ENCODE measurements around the gene ZC3HAV1.

Gene ZC3HAV1

DNA sequence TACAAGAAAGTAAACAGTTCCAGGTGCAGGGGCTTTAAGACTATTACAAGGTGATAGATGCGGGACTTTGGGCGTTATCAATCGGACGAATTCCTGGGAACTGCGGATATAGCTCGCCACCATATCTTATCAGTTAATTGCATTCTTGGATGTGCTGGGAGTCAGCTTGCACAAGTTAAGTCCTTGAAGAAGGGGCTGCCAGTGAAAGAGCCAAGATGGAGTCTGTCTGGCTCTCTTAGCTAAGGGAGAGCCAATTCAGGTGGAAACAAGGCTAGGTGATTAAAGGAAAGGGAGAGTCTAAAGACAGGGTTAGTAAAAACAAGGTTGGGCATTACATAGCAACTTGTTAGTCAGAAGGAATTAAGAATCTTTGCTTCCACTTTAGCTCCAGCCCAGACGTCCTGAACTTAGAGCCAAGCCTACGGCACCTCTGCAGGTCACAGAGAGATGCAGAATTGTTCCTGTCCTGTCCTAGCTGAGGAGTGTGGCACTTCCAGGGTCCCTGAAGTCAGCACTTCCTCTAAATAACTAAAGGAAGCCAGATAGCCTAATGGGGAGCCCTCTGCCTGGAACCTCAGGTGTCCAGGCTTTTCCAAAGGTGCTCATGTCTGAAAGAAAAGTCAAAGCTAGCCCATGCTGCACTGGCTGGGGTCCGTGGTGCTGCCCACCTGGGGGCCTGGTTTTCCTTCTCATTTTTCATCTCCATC lies 17.3 kb downstream of the ZC3HAV1 start:
- H3K4me1 ChIP-seq (ENCODE audit: control extremely low read depth in 1 of 4, control insufficient read depth in 4 of 4, insufficient read depth in 4 of 4, low read length in 3 of 4): peaks cover 20 to 65% (median 48%) of the 10 kb centered on the region in 4 experiments
- H3K9me3 ChIP-seq (ENCODE audit: control extremely low read depth in 1 of 5, control insufficient read depth in 4 of 5, insufficient read depth in 2 of 5, low read depth in 1 of 5, low read length in 4 of 5): peaks cover 0 to 10% (median under 1%) of the 10 kb centered on the region in 5 experiments
- peak overlapping the region in 1 of 2 experiments; percentile 81 for H3K27ac ChIP-seq (ENCODE audit: insufficient read depth in 1 of 2, low read depth in 1 of 2, low read length in 2 of 2, poor library complexity in 1 of 2, severe bottlenecking in 2 of 2)
- ChIA-PET CTCF (interaction anchor here (1.2 to 1.6 kb wide), 2 partner anchors 9 to 14 kb away, joined by 4 to 6 read pairs; no protein-coding TSS in a partner anchor), POLR2A (no interaction called here)
- WGBS (ENCODE audit: insufficient coverage): 85% methylated on average over 7 of the region's 9 CpGs
- H3K36me3 ChIP-seq (ENCODE audit: control insufficient read depth in 4 of 4, insufficient read depth in 4 of 4, low read length in 3 of 4): peaks cover 13 to 50% (median 21%) of the 10 kb centered on the region in 4 experiments
- DNase-seq: no peak
- H3K4me3 ChIP-seq (ENCODE audit: control insufficient read depth in 1 of 7, extremely low read depth in 1 of 7, insufficient read depth in 4 of 7, low read depth in 2 of 7, low read length in 6 of 7): peak overlapping the region in 1 of 7 experiments; percentile 4
- no peaks in the 10 kb centered on the region for H3K27me3 ChIP-seq (replicated peaks in 2 of 5; ENCODE audit: control insufficient read depth in 4 of 5, insufficient read depth in 5 of 5, low read length in 4 of 5)

DNA sequence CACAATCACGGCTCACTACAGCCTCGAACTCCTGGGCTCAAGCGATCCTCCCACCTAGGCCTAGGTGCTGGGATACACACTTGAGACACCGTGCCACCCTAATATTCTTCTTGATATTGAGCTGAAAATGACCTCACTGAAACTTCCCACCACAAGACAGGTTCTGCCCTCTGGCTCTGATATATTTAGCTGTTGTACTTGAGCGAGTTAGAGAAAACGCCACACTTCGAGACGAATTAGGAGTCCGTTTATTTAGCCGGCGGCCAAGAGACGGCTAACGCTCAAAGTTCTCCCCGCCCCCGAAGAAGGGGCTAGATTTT lies 17.9 kb downstream of the ZC3HAV1 start:
- Histone ChIP-seq H3K4me1 (ENCODE audit: control extremely low read depth in 1 of 4, control insufficient read depth in 4 of 4, insufficient read depth in 4 of 4, low read length in 3 of 4) (peaks cover 20 to 62% (median 45%) of the 10 kb centered on the region in 4 experiments), H3K9me3 (ENCODE audit: control extremely low read depth in 1 of 5, control insufficient read depth in 4 of 5, insufficient read depth in 2 of 5, low read depth in 1 of 5, low read length in 4 of 5) (peaks cover 1 to 16% (median 7%) of the 10 kb centered on the region in 5 experiments), H3K36me3 (ENCODE audit: control insufficient read depth in 4 of 4, insufficient read depth in 4 of 4, low read length in 3 of 4) (peaks cover 18 to 54% (median 27%) of the 10 kb centered on the region in 4 experiments), H3K27ac (ENCODE audit: insufficient read depth in 1 of 2, low read depth in 1 of 2, low read length in 2 of 2, poor library complexity in 1 of 2, severe bottlenecking in 2 of 2) (peak overlapping the region in 1 of 2 experiments; percentile 81), H3K27me3 (replicated peaks in 2 of 5; ENCODE audit: control insufficient read depth in 4 of 5, insufficient read depth in 5 of 5, low read length in 4 of 5) (no peaks in the 10 kb centered on the region), H3K4me3 (ENCODE audit: control insufficient read depth in 1 of 7, extremely low read depth in 1 of 7, insufficient read depth in 4 of 7, low read depth in 2 of 7, low read length in 6 of 7) (peak overlapping the region in 1 of 7 experiments; percentile 16)
- ChIA-PET POLR2A (no interaction called here), CTCF (interaction anchor here (1.2 to 1.6 kb wide), 3 partner anchors 8 to 14 kb away, joined by 3 to 6 read pairs (median 4); no protein-coding TSS in a partner anchor)
- DNase-seq: no peak
- WGBS (ENCODE audit: insufficient coverage): 93% methylated on average over 11 of the region's 15 CpGs

DNA sequence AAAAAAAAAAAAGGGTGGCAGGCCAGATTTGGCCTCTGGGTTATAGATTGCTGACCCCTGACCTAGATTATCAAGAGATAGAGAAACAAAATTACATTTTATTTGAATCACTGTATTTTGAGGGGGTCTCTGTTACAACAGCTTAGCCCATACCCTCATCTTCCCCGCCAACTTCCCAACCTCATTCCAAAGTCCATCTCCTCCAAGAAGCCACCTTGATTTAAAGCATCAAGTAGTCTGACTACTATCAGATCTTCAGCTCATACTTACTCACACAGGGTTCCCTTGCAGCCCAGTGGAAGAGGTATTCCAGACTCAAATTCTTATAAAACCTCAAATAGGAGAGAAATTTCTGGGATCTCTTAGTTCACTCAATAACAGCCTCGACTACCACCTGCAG lies 20.4 kb downstream of the ZC3HAV1 start:
- 94% methylated on average over 2 of the region's 2 CpGs for WGBS (ENCODE audit: insufficient coverage)
- CTCF ChIA-PET: interaction anchor here (1.7 kb wide), 1 partner anchor 14 kb away, joined by 5 read pairs; no protein-coding TSS in a partner anchor
- no peak overlapping the region for H3K27ac ChIP-seq (ENCODE audit: insufficient read depth in 1 of 2, low read depth in 1 of 2, low read length in 2 of 2, poor library complexity in 1 of 2, severe bottlenecking in 2 of 2)
- POLR2A ChIA-PET: no interaction called here
- H3K9me3 ChIP-seq (ENCODE audit: control extremely low read depth in 1 of 5, control insufficient read depth in 4 of 5, insufficient read depth in 2 of 5, low read depth in 1 of 5, low read length in 4 of 5): peaks cover 1 to 20% (median 9%) of the 10 kb centered on the region in 5 experiments
- H3K4me1 ChIP-seq (ENCODE audit: control extremely low read depth in 1 of 4, control insufficient read depth in 4 of 4, insufficient read depth in 4 of 4, low read length in 3 of 4): peaks cover 5 to 37% (median 23%) of the 10 kb centered on the region in 4 experiments
- H3K36me3 ChIP-seq (ENCODE audit: control insufficient read depth in 4 of 4, insufficient read depth in 4 of 4, low read length in 3 of 4): peaks cover 28 to 74% (median 42%) of the 10 kb centered on the region in 4 experiments
- H3K4me3 ChIP-seq (ENCODE audit: control insufficient read depth in 1 of 7, extremely low read depth in 1 of 7, insufficient read depth in 4 of 7, low read depth in 2 of 7, low read length in 6 of 7): no peak overlapping the region
- no peak for DNase-seq
- no peaks in the 10 kb centered on the region for H3K27me3 ChIP-seq (replicated peaks in 2 of 5; ENCODE audit: control insufficient read depth in 4 of 5, insufficient read depth in 5 of 5, low read length in 4 of 5)

DNA sequence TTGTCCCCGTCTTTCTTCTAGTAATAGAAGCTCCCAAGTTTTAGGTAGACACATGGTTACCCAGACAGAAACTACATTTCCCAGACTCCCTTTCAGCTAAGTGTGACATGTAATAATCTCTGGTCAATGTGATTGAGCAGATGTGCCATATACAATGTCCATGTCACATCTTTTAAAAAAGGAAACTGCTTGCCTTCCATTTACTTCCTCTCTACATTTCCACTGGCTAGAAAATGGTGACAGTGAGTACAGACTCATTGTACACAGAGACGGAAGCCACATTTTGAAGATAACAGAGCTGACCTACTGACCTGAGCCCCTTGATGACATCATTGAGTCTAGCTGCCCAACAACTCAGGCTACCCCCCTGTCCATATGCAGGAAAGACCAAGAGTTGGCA lies 21.3 kb downstream of the ZC3HAV1 start:
- peaks cover 33 to 78% (median 49%) of the 10 kb centered on the region in 4 experiments for H3K36me3 ChIP-seq (ENCODE audit: control insufficient read depth in 4 of 4, insufficient read depth in 4 of 4, low read length in 3 of 4)
- ChIA-PET CTCF (interaction anchor here (1.0 to 2.0 kb wide), 4 partner anchors 10 to 71 kb away, joined by 4 to 7 read pairs (median 6); no protein-coding TSS in a partner anchor), POLR2A (no interaction called here)

DNA sequence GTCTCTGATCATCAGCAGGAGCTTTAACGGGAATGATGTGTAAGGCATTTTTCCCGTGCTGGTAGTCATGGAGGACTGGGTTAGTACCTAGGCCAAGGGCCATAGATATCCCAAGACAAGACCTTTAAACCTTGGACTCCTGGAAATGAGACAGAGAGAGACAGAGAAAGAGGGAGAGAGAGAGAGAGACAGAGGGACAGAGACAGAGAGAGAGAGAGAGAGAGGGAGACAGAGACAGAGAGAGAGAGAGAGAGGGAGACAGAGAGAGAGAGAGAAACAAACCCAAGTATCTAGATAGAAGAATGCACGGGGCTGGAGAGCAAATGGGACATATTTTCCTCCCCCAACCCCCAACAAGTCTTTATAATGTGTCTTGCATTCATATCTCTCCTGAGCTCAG lies 22.3 kb downstream of the ZC3HAV1 start:
- ChIA-PET POLR2A (no interaction called here), CTCF (interaction anchor here (1.0 to 2.0 kb wide), 5 partner anchors 9 to 70 kb away, joined by 4 to 7 read pairs (median 6); no protein-coding TSS in a partner anchor)
- H3K27me3 ChIP-seq (replicated peaks in 2 of 5; ENCODE audit: control insufficient read depth in 4 of 5, insufficient read depth in 5 of 5, low read length in 4 of 5): no peaks in the 10 kb centered on the region
- H3K4me3 ChIP-seq (ENCODE audit: control insufficient read depth in 1 of 7, extremely low read depth in 1 of 7, insufficient read depth in 4 of 7, low read depth in 2 of 7, low read length in 6 of 7): peak overlapping the region in 1 of 7 experiments; percentile 33
- H3K36me3 ChIP-seq (ENCODE audit: control insufficient read depth in 4 of 4, insufficient read depth in 4 of 4, low read length in 3 of 4): peaks cover 38 to 78% (median 55%) of the 10 kb centered on the region in 4 experiments
- no peak for DNase-seq
- H3K4me1 ChIP-seq (ENCODE audit: control extremely low read depth in 1 of 4, control insufficient read depth in 4 of 4, insufficient read depth in 4 of 4, low read length in 3 of 4): peaks cover 0 to 21% (median 9%) of the 10 kb centered on the region in 4 experiments
- no peak overlapping the region for H3K27ac ChIP-seq (ENCODE audit: insufficient read depth in 1 of 2, low read depth in 1 of 2, low read length in 2 of 2, poor library complexity in 1 of 2, severe bottlenecking in 2 of 2)
- WGBS (ENCODE audit: insufficient coverage): 100% methylated on average over 2 of the region's 3 CpGs
- peaks cover 1 to 20% (median 9%) of the 10 kb centered on the region in 5 experiments for H3K9me3 ChIP-seq (ENCODE audit: control extremely low read depth in 1 of 5, control insufficient read depth in 4 of 5, insufficient read depth in 2 of 5, low read depth in 1 of 5, low read length in 4 of 5)

More for the DNA sequence above, 21.3 kb downstream of the ZC3HAV1 start:
- Histone ChIP-seq H3K27ac (ENCODE audit: insufficient read depth in 1 of 2, low read depth in 1 of 2, low read length in 2 of 2, poor library complexity in 1 of 2, severe bottlenecking in 2 of 2) (no peak overlapping the region), H3K4me3 (ENCODE audit: control insufficient read depth in 1 of 7, extremely low read depth in 1 of 7, insufficient read depth in 4 of 7, low read depth in 2 of 7, low read length in 6 of 7) (no peak overlapping the region), H3K27me3 (replicated peaks in 2 of 5; ENCODE audit: control insufficient read depth in 4 of 5, insufficient read depth in 5 of 5, low read length in 4 of 5) (no peaks in the 10 kb centered on the region), H3K9me3 (ENCODE audit: control extremely low read depth in 1 of 5, control insufficient read depth in 4 of 5, insufficient read depth in 2 of 5, low read depth in 1 of 5, low read length in 4 of 5) (peaks cover 1 to 20% (median 9%) of the 10 kb centered on the region in 5 experiments), H3K4me1 (ENCODE audit: control extremely low read depth in 1 of 4, control insufficient read depth in 4 of 4, insufficient read depth in 4 of 4, low read length in 3 of 4) (peaks cover 0 to 31% (median 16%) of the 10 kb centered on the region in 4 experiments)
- no peak for DNase-seq
- WGBS (ENCODE audit: insufficient coverage): 80% methylated on average over 1 of the region's 2 CpGs

DNA sequence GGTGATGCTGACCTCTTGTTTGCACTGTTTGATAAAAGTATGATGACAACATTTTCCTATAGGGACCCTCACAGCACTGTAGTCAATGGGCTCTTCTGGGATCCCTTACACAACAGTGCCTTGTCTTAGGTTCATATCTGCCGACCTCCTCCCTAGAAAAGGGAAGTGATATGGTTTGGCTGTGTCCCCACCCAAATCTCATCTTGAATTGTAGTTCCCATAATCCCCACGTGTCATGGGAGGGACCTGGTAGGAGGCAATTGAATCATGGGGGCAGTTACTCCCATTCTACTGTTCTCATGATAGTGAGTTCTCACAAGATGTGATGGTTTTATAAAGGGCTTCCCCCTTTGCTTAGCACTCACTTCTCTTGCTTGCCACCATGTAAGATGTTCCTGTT lies 23.1 kb downstream of the ZC3HAV1 start:
- no peak overlapping the region for H3K27ac ChIP-seq (ENCODE audit: insufficient read depth in 1 of 2, low read depth in 1 of 2, low read length in 2 of 2, poor library complexity in 1 of 2, severe bottlenecking in 2 of 2)

More for the DNA sequence above, 23.1 kb downstream of the ZC3HAV1 start:
- Histone ChIP-seq H3K4me1 (ENCODE audit: control extremely low read depth in 1 of 4, control insufficient read depth in 4 of 4, insufficient read depth in 4 of 4, low read length in 3 of 4) (peaks cover 0 to 16% (median 4%) of the 10 kb centered on the region in 4 experiments), H3K4me3 (ENCODE audit: control insufficient read depth in 1 of 7, extremely low read depth in 1 of 7, insufficient read depth in 4 of 7, low read depth in 2 of 7, low read length in 6 of 7) (no peak overlapping the region), H3K36me3 (ENCODE audit: control insufficient read depth in 4 of 4, insufficient read depth in 4 of 4, low read length in 3 of 4) (peaks cover 38 to 82% (median 57%) of the 10 kb centered on the region in 4 experiments), H3K9me3 (ENCODE audit: control extremely low read depth in 1 of 5, control insufficient read depth in 4 of 5, insufficient read depth in 2 of 5, low read depth in 1 of 5, low read length in 4 of 5) (peaks cover 1 to 20% (median 9%) of the 10 kb centered on the region in 5 experiments), H3K27me3 (replicated peaks in 2 of 5; ENCODE audit: control insufficient read depth in 4 of 5, insufficient read depth in 5 of 5, low read length in 4 of 5) (no peaks in the 10 kb centered on the region)
- 43% methylated on average over 1 of the region's 2 CpGs for WGBS (ENCODE audit: insufficient coverage)
- CTCF ChIA-PET: interaction anchor here (1.6 to 2.0 kb wide), 4 partner anchors 8 to 69 kb away, joined by 5 to 11 read pairs (median 6); no protein-coding TSS in a partner anchor
- POLR2A ChIA-PET: interaction anchor here (1.7 kb wide), 1 partner anchor 8 kb away, joined by 6 read pairs; no protein-coding TSS in a partner anchor
- DNase-seq: no peak

All from common myeloid progenitor, CD34-positive (primary cell).